ENCODE data around the gene YIPF6.
"Not testable (repeated sequence)": the region's sequence is repeated elsewhere in the genome, so short reads cannot be mapped to it uniquely, and the experiment has no call there.

YIPF6 gene

DNA sequence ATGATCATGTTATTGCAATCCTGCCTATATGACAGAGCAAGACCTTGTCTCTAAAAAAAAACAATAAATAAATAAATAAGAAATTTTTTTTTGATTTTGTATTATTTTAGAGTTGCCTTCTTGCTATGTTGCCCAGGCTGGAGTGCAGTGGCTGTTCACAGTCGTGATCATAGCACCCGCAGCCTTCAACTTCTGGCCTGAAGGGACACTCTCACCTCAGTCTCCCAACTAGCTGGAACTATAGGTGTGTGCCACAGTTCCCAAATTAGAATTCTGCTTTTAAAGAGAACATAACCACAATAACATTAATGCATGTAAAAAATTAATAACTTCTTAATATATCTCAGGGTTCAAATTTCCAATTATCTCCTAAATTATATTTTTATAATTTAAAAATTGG lies 7.8 kb downstream of the YIPF6 start:
- DNase-seq (ENCODE audit: low spot score), result no peak

DNA sequence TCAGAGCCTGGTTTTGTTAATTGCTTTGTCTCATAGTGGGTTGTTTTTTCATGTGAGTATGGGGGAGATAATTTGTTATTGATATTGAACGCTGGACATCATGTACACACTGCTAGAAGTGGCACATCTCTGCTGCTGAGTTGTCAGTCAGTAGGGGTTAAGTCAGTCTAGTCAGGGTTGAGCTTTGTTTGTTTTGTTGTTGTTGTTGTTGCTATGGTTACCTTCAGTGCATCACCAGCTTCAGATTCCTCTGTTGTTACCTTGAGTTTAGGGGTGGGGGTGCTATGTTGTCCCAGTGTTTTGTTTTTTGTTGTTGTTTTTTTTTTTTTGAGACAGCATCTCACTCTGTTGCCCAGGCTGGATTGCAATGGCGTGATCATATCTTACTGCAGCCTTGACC lies 9.9 kb downstream of the YIPF6 start:
- no peak for DNase-seq (ENCODE audit: low spot score)

DNA sequence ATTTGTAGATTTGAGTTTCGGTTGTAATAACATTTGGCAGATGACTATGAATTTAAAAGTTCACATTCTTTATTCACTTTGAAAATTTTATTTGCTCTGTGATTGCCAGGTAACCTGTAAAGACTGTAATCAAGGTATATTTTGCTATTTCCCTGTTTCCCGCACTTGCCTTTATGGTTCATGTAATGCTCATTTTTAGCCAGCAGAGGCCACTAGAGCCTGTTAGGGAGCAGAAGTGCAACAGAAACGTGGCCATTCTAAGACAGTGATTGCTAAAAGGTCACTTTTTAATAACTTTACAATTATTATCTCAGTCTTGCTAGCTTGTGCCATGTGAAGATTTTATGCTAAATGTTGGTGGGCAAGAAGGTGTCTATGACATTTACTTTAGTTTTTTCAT lies 12.4 kb downstream of the YIPF6 start:
- peak; percentile 28 for DNase-seq (ENCODE audit: low spot score)

DNA sequence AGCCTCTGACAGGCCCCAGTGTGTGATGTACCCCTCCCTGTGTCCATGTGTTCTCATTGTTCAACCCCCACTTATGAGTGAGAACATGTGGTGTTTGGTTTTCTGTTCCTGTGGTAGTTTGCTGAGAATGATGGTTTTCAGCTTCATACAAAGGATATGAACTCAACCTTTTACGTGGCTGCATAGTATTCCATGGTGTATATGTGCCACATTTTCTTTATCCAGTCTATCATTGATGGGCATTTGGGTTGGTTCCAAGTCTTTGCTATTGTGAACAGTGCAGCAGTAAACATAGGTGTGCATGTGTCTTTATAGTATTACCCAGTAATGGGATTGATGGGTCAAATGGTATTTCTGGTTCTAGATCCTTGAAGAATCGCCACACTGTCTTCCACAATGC lies 25.8 kb downstream of the YIPF6 start:
- DNase-seq (ENCODE audit: low spot score), result not testable (repeated sequence)

DNA sequence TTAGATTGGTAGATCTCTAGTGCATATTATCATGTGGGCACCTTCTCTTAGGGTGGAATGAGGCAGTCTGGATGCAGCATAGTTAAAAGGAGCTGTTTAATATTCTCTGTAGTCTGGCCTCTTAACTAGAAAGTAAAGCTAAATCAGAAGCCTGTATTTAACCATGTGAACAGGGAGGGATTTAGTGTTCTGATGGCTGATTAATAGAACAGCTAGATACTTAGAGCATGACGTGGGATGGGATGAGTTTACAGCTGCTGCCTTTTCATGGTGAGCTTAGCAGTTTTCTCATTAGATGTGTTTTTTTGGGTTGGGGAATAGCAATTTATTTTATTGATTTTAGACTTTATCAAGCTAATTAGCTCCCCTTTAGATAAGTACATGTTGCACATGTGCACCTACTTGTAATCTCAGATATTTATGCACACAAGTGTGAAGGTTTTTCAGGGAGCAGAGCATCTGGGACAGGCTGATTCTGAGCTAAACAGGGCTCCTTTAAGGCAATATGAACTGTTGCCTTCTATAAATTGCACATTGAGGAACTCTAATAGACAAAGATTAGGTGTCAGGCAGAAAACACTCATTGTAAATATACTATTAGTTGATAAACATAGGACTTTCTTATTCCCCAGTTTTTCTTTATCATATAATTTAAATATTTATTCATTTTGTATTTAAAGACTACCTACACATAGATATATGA lies 34.1 kb downstream of the YIPF6 start:
- peak; percentile 3 for DNase-seq (ENCODE audit: low spot score)

- DNase-seq (ENCODE audit: low spot score), result no peak
These were observed 34.8 kb downstream of the YIPF6 start for GRCh38 chrX:68533656-68534055.

DNA sequence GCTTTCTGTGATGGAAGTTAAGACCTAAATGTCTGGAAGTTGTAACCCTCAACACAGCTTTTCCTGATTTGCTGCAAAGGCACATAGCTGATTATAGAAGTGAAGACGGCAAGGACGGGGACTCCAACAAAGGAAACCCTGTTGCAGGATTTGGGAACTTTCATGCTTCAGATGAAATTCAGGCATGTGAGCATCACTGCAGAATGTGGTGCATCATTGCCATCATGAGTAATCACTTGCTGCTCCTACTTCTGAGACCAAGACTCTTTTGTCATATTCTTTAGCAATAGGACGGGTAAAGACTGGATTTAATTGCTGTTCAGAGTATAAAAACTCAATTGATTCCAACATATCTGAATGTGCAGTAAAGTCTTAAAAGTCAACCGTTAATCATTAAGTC lies 35.8 kb downstream of the YIPF6 start:
- DNase-seq (ENCODE audit: low spot score), result no peak

DNA sequence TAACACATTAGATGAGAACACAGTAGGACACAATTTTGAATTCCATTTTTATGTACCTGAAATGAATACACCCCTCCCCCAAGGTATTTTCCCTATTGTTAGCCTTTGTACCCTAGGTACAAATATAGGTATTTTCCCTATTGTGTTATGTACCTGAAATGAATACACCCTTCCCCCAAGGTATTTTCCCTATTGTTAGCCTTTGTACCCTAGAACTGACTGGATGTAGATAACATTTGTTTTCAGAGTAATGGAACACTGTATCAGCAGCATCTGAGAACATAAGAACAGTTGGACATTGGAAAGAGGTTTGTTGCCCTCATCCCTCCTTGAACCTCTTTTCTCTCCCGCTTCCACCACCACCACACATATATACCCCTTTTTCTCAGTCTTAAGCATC lies 37.6 kb downstream of the YIPF6 start:
- DNase-seq (ENCODE audit: low spot score), result no peak

- DNase-seq (ENCODE audit: low spot score), result no peak
These were observed 38.0 kb downstream of the YIPF6 start for GRCh38 chrX:68536884-68537283.

DNA sequence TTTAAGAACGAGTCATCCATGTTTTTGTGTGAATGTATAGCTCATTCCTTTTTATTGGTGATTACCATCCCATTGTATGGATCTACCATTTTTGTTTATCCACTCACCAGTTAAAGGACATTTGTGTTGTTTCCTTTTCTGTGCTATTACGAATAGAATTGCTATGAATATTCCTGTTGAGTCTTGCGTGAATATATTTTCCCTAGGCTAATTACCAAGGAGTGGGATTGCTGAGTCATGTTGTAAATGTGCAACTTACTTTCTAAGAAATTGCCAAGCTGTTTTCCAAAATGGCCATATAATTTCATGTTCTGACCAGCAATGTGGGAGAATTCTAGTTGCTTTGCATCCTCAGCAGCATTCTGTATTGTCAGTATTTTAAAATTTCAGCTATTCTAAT lies 51.3 kb downstream of the YIPF6 start:
- no peak for DNase-seq (ENCODE audit: low spot score)

DNA sequence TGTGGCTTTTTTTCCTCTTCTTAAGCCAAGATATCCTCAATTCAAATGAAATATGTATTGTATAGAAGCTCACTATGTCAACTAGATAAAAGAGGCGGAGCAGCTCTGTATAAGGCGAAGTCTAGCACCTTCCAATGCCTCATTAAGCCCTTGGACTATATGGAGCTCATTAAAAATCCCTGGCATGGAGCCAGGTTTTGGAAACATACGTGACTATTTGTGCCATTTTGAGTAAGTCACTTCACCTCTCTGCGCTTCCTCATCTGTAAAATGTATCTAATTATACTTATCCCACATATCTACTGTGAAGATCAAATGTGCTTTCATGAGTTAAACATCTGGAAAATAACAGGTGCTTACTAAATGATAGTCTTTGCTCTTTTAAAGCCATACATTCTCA lies 57.2 kb downstream of the YIPF6 start:
- DNase-seq (ENCODE audit: low spot score), result no peak

- not testable (repeated sequence) for DNase-seq (ENCODE audit: low spot score)
These were observed 58.3 kb downstream of the YIPF6 start for GRCh38 chrX:68557126-68557525.

GRCh38 chrX:68559905-68560304 lies 61.1 kb downstream of the YIPF6 start:
- DNase-seq (ENCODE audit: low spot score), result not testable (repeated sequence)

DNA sequence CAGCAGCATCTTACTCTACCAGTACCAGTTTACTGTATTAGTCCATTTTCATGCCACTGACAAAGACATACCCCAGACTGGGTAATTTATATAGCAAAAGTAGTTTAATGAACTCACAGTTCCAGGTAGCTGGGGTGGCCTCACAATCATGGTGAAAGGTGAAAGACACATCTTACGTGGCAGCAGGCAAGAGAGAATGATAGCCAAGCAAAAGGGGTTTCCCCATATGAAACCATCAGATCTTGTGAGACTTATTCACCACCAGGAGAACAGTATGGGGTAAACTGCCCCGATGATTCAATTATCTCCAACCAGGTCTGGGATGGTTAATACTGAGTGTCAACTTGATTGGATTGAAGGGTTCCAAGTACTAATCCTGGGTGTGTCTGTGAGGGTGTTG lies 69.3 kb downstream of the YIPF6 start:
- no peak for DNase-seq (ENCODE audit: low spot score)

DNA sequence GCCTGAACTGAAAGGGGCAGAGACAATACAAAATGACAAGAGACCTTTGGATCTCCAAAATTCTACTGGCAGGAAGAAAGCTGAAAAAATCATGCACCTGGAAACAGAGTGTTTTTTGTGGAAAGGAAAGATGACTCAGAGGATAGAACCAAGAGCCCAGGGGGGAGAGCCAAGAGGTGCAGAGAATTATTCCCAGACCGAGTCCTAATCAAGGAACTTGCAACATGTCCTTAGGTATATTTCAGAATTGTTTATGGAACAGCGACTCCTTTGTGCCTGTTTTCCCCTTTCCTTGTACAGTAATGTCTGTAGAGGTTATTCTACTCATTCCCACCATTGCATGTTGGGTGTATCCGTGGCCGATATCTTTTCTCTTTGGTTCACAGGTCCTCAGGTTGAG lies 71.7 kb downstream of the YIPF6 start:
- DNase-seq (ENCODE audit: low spot score), result no peak

- no peak for DNase-seq (ENCODE audit: low spot score)
These were observed 72.4 kb downstream of the YIPF6 start for GRCh38 chrX:68571292-68571609.

DNA sequence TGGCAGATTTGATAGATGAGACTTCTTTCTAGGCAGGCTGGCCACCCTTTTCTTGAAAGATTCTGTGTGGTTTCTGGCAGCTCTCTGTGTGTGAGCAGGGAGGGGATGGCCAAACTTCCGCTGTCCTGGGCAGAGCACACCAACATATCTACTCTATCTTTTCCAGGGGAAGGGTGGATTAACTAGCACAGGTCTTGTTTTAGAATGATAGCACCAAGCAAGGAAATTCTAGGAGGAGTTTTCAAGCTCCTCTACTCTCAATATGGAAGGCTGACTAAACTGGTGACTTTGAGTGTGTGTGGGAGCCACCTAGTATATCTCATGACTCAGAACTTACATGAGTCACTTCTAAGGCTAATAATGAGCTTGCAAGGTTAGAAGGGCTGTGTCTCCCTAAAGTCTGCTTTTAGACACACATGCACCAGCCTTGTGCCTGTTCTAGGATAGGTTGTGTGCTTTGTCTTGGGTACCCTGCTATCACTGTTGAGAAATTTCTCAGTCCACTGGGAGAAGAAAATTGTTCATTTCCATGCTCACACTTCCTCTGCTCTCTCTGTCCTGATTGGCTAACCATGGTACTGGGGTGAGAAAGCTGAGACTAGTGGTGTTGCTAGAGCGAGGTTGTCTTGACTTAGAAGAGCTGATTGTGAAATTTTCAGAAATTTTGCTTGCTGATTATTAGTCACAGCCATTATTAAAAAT lies 72.9 kb downstream of the YIPF6 start:
- no peak for DNase-seq (ENCODE audit: low spot score)

GRCh38 chrX:68574240-68574639 lies 75.4 kb downstream of the YIPF6 start:
- no peak for DNase-seq (ENCODE audit: low spot score)

- no peak for DNase-seq (ENCODE audit: low spot score)
These were observed 81.0 kb downstream of the YIPF6 start for GRCh38 chrX:68579810-68580209.

DNA sequence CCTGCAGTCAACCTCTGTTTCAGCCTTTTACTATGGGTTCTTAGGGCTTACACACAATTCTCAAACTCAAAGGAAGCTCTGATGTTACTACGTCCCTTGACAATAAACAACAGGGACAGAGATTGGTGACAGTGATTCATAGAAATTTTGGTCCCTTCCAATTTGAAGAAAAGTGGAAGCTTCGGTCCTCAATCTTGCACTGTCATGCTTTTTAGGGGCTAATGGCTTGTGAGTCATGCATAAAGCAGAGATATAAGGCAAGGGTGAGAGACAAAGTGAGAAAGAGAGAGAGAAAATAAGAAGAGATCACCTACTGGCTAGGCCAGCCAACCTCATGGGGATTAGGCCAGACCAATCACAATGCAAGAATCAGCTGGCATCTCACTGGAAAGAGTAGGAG lies 85.4 kb downstream of the YIPF6 start:
- no peak for DNase-seq (ENCODE audit: low spot score)

Data from Ammon's horn (tissue), 1 donor.